Brain microvascular endothelial cell (primary cell): ENCODE measurements around the gene PKD1L1.

Experiments used
- DNase-seq: peaks from one replicate; pipeline ENCODE4 v3.0.0-alpha.2; 2020
- H3K27ac ChIP-seq: fragments of 250-450 bp; sonication (Bioruptor Pico); 2 replicates; pipeline ENCODE4 v1.5.1; 2020; ENCODE audit warnings: mild to moderate bottlenecking, moderate library complexity
- H3K27me3 ChIP-seq: fragments of 250-450 bp; sonication (Bioruptor Pico); replicated peaks from 2 replicates; pipeline ENCODE4 v1.5.1; 2020; ENCODE audit warnings: mild to moderate bottlenecking
- H3K36me3 ChIP-seq: fragments of 250-450 bp; sonication (Bioruptor Pico); replicated peaks from 2 replicates; pipeline ENCODE4 v1.5.1; 2020; ENCODE audit warnings: mild to moderate bottlenecking
- H3K4me3 ChIP-seq: 2 replicates; pipeline ENCODE4 v1.5.1; 2011; ENCODE audit warnings: low read depth, mild to moderate bottlenecking, control low read depth, low read length, moderate library complexity
- in situ Hi-C: cut with HindIII; loops from 2 replicates; pipeline ENCODE4 v1.10.0; 2017; ENCODE audit warnings: low sequenced_read_pairs, low pct_ligation_motif_present
- TF ChIP-seq, protein P1 (sequence below): IDR thresholded peaks from 2 replicates; pipeline ENCODE4 v1.5.1; 2011; ENCODE audit warnings: low read depth, mild to moderate bottlenecking, moderate library complexity, low read length, control low read depth, inconsistent platforms; ENCODE audit errors: missing control alignments

The PKD1L1 gene

DNA sequence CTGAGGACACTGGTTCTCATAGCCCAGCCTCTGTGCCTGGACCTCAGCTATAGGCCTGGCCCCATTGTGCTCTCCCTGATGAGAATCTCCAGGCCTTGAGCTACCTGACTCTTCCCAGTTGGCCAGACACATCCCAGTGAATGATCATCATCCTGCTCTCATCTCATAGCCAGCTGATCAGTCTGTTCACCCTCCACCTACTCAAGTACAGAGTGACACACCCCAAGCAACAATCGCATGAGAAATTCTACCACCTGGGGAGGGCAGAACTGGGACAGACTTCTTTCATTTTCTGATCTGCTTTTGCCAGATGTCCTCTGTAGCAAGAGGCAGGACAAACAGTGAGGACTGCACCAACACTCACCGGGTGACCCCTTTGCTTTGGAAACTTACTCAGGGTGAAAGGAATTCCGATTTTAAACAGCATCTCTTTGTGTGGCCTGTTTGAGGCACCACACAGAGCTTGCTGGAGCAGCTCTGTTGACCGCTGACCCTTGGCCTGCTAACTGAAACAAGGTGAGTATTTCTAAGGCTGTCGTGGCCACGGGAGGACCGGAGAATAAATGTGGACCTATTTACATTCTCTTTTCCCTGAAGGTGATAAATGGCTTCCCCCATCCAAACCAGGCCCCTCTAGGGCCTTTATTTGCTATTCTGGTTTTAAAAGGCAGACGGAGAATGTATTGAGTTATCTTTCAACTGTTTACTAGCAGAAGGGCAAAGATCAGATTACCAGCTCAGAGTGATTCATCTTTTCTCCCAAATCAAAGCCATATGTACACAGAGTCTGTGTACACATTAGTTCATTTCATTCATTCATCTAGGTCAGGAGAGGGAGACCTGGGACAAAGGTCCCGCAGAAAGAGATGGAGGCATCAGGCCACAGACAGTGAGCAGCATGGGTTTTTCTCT lies 184.9 kb downstream of the PKD1L1 start:
- H3K36me3 ChIP-seq, result no peaks in the 10 kb centered on the region
- peak; percentile 49 for DNase-seq
- H3K27ac ChIP-seq, result peak overlapping the region; percentile 90
- in situ Hi-C loops, result no loop called here
- no peak overlapping the region for H3K4me3 ChIP-seq
- H3K27me3 ChIP-seq, result no peaks in the 10 kb centered on the region
- TF ChIP-seq, protein P1, sequence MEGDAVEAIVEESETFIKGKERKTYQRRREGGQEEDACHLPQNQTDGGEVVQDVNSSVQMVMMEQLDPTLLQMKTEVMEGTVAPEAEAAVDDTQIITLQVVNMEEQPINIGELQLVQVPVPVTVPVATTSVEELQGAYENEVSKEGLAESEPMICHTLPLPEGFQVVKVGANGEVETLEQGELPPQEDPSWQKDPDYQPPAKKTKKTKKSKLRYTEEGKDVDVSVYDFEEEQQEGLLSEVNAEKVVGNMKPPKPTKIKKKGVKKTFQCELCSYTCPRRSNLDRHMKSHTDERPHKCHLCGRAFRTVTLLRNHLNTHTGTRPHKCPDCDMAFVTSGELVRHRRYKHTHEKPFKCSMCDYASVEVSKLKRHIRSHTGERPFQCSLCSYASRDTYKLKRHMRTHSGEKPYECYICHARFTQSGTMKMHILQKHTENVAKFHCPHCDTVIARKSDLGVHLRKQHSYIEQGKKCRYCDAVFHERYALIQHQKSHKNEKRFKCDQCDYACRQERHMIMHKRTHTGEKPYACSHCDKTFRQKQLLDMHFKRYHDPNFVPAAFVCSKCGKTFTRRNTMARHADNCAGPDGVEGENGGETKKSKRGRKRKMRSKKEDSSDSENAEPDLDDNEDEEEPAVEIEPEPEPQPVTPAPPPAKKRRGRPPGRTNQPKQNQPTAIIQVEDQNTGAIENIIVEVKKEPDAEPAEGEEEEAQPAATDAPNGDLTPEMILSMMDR, result no peak

DNA sequence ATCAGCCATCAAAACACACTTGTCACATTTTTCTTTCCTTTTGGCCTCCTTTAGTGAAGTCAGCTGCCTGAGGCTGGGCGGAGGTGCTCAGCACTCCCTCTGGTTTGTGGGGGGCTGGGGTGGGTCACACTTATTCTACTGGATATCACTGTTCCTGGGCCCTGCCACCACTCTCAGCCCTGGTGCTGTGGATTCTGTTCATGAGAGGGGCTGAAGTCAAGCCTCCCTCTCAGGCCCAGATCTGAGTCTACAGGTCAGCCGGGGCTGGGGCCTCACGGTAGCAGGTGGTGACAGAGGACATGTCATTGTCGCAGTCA lies 185.6 kb downstream of the PKD1L1 start:
- DNase-seq, result no peak
- H3K4me3 ChIP-seq, result no peak overlapping the region
- TF ChIP-seq, protein P1, result no peak
- H3K36me3 ChIP-seq, result no peaks in the 10 kb centered on the region
- peak overlapping the region; percentile 90 for H3K27ac ChIP-seq
- in situ Hi-C loops, result no loop called here
- H3K27me3 ChIP-seq, result no peaks in the 10 kb centered on the region

DNA sequence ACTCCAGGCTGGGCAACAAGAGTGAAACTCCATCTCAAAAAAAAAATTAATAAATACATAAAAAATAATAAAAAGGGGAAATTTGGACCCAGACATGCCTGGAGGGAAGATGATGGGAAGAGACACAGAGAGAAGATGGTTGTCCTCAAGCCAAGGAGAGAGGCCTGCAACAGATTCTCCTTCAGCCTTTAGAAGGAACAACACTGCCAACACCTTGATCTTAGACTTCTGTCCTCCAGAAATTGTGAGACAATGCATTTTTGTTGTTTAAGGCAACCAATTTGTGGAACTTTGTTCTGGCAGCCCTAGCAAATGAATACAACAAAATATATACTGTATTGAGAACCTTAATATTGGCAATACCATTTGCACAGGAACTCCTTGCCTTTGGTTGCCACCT lies 186.1 kb downstream of the PKD1L1 start:
- H3K4me3 ChIP-seq, result no peak overlapping the region
- H3K27ac ChIP-seq, result no peak overlapping the region
- TF ChIP-seq, protein P1, result no peak
- H3K36me3 ChIP-seq, result no peaks in the 10 kb centered on the region
- DNase-seq, result no peak
- in situ Hi-C loops, result no loop called here
- no peaks in the 10 kb centered on the region for H3K27me3 ChIP-seq

DNA sequence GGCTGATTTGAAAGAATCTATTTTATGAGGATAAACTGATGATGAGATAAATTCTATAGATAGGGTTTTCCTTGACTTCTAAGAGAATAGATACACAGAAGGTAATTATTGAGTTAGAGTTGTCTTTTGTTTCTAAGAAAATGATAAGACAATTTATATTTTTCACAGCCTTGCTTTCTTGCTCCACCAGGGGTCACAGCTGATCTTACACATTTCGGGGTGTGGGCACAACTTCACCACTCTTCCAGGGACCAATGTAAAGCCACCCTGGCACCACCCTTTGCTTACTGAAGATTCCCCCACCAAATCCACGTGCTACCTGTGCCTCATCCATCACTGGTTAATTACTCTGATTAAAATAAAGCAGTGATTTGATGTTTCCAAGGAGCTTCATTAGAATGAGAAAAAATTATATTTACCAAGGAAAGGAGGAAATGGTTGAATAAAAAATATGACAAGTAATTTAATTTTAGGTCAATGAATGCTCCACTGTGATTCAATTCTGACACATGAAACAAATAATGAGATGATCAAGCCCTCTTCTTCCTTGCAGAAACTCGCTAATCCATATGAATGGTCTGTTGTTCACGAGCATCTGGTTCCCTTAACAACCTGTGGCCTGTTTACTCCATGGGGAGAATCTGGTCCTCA lies 189.1 kb downstream of the PKD1L1 start:
- TF ChIP-seq, protein P1, result peak; percentile 54

DNA sequence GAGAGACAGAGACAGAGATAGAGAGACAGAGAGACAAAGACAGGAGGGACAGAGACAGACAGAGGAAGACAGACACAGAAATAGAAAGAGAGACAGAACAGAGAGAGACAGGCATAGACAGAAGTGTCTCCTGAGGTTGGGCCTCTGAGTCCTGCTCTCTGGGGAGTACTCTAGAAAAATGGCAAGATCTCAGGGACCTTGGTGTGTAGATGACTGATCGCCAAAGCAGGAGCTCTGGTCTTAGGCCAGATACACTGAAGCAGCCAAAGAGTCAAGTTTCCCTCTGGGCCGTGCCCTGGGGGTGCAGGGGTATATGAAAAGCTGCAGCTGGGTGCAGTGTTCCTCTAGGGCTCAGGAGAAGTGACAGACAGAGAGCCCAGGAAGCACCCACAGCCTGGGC lies 189.7 kb downstream of the PKD1L1 start:
- no peaks in the 10 kb centered on the region for H3K27me3 ChIP-seq
- DNase-seq, result peak; percentile 32
- TF ChIP-seq, protein P1, result no peak
- H3K36me3 ChIP-seq, result no peaks in the 10 kb centered on the region
- no peak overlapping the region for H3K4me3 ChIP-seq
- in situ Hi-C loops, result no loop called here
- peak overlapping the region; percentile 86 for H3K27ac ChIP-seq

More for the DNA sequence above, 189.1 kb downstream of the PKD1L1 start:
- Histone ChIP-seq H3K27me3 (no peaks in the 10 kb centered on the region), H3K27ac (peak overlapping the region; percentile 86), H3K4me3 (no peak overlapping the region), H3K36me3 (no peaks in the 10 kb centered on the region)
- no peak for DNase-seq
- in situ Hi-C loops, result no loop called here
